ENCODE results near the gene ATXN1.

Gene ATXN1

GRCh38 chr6:16345449-16346330 is 415.6 kb downstream of the ATXN1 start:
- DNase-seq = no peak

DNA sequence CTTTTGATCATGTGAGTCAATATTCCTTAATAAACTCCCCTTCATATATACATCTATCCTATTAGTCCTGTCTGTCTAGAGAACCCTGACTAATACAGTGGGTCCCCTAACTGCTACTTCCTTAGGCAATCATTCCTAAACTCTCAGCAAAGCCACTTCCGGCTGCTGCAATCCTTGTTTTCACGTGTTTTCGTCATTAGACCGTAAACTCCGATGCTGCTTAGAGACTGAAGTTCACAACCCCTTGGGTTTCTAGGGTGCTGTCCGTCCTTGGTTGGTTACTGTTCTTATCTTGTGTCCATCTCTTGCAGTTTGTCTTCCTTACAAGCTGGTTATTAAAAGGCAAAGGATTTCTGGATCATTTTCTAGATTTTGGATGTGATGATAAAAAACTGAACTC is 416.5 kb downstream of the ATXN1 start:
- no peak for DNase-seq

GRCh38 chr6:16343593-16343992 is 417.7 kb downstream of the ATXN1 start:
- no peak for DNase-seq

DNA sequence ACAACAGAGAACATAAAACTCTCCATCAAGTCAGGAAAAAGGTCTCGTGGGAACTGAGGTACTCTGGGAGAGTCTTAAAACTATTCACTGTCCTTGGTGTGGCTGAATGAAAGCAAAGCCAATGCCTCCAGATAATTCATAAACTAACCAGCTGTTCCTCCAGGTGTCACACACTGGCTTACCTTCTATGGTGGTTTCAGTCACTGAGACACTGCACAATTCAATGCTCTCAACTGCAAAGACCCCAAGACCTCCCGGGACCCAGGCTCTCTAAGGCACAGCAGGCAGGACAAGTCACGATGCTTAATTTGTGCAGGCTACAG is 422.0 kb downstream of the ATXN1 start:
- no peak for DNase-seq

GRCh38 chr6:16338577-16339264 is 422.5 kb downstream of the ATXN1 start:
- no peak for DNase-seq

- DNase-seq = no peak
These were observed 423.8 kb downstream of the ATXN1 start for GRCh38 chr6:16337295-16337975.

DNA sequence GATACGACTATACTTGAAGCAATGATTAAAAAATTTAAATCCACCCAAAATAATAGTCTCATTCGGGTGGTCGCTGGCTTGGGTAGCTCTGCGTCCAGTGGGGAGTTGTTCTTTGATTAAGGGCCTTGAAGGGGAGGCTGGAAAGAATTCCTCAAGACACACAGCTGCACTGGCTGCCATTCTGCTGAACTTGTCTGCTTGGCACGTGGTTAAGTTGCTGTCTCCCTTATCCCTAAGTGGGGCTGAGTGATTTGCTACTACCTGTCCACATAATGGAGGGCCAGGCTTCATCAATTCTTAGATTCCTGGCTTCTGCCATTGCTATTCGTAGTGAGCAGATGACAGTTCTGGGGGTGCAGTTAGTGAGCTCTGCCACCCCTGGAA is 424.4 kb downstream of the ATXN1 start:
- no peak for DNase-seq

DNA sequence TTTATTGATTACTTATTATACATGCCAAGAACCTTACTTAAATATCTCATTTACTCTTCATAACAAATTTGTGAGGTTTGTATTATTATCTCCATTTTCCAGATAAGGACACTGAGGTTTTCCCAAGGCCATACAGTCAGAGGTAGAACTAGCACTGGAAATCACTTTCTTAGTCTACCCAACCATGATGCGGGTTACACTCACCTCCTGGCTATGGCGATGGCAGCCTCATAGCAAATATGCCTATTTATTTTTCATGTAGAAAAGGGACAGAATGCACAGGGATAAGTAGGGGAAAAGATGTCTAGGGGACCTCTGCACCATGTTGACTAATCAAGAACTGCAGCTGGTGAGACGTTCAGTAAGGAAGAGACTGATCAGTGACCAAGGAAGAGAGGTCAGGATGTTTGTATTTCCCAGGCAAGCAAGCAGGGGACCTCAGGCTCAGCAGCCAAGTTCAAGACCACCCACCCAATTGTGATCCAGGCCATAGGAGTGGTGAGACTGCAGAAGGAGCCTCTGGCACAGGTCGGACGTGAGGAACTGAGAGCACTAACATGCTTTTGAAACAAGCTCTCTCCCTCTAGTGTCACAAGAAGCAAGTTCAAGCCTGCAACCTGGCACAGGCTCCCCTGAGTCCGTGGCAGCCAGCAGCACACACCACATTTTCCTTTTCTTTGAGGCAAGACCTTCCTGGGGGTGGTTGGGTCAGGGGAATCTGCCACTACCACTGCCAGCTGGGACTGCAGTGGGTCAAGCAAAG is 425.0 kb downstream of the ATXN1 start:
- no peak for DNase-seq

- DNase-seq = no peak
These were observed 426.1 kb downstream of the ATXN1 start for GRCh38 chr6:16335176-16335575.

DNA sequence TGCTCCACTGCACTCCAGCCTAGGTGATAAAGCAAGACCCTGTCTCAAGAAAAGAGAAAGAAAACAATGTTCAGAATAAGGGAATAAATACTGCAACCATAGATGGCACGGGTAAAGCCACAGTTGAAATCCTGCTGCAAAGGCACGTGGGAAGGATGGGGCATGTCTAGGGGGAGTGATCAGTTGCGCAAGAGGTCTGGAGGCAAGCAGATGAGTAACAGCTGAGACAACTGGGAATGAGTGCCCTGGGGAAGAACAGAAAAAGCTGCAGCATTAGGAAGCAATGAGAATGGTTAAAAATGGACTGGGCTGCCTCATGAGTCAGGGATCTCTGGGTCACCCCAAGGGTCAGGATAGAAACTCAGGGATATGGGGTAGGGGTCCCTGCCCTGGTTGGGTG is 426.6 kb downstream of the ATXN1 start:
- DNase-seq = no peak

DNA sequence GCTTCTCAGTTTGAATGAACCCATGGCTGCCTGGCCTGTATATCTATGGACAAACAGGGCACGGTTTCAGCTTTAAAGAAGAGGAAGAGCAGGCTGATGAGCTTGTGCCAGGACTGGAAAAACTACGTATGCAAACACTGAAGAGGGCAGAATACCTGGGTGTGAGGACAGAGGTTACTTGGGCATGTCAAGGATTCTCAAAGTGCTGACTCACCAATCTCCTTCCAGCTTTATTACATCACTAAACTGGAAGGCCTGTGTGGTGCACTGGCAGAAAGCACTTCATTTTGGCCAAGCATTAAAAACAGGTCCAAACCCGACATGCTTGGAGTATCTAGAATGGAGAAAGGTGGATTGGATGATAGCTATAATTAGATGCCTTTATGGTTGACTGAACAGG is 427.7 kb downstream of the ATXN1 start:
- DNase-seq = no peak

- peak; percentile 77 for DNase-seq
These were observed 429.1 kb downstream of the ATXN1 start for GRCh38 chr6:16332175-16332542.

DNA sequence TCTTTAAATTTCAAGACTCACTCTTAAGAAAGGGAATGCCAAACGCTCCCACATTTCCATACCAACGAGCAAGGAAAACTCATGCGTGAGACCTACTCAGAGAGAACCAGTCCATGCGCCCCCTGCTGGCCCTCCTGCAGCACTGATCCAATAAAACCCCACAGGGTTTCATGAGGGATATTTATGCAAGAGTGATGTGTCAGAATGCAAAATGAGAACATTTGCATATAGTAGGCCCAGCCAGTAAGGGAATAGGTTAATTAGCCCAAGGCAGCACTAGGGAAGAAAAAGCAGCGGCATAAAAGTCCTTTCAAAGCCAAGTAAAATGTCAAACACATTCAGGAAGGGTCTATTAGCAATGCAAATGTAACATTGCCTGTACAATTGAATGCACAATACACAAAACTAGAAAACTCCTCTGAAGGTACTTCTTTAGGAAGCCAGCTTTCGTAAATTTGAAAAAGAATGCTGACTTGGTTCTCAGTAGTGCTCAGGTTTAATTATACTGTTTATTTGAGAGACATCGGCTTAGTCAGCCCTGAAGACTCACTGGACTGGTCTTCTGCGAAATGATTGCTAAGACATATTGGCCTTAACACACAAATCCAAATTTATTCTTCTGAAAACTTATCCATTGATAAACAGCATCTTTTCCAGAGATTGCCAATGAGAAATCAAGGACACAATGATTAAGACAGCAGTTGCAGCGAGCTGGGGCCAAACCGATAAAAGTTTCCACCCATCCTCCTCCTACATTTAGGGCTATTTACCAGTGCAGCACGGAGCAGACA is 429.7 kb downstream of the ATXN1 start:
- DNase-seq = peak; percentile 62

- DNase-seq = no peak
These were observed 432.0 kb downstream of the ATXN1 start for GRCh38 chr6:16329233-16329632.

- no peak for DNase-seq
These were observed 433.4 kb downstream of the ATXN1 start for GRCh38 chr6:16327777-16328325.

DNA sequence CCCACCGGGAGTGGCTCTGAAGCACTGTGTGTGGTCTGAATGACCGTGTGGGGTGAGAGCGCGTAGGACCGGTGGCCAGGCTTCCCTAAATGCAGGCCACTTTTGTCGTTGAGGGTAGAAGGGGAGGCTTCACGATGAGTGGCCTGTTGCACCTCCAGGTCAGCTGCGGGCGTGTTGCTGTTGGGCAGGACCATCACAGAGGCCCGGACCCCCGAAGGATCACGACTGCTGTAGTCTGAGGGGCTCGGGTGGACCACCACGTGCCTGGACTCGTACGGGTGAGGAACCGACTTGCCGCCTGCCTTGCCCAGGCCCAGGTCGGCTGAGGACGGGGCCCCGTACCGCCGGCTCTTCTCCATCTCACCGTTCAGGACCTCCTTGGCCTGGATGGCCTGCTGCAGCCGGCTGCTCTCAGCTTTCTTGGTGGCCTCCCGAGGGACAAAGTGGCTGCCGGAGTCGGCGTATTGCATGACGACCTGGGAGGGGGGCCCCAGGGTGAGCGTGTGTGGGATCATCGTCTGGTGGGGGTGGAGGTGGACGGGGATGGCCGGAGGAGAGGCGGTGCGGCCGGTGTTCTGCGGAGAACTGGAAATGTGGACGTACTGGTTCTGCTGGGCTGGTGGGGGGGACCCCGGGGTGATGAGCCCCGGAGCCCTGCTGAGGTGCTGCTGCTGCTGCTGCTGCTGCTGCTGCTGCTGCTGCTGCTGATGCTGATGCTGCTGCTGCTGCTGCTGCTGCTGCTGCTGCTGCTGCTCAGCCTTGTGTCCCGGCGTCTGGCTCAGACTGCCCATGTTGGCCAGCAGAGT is 434.1 kb downstream of the ATXN1 start:
- DNase-seq = no peak

DNA sequence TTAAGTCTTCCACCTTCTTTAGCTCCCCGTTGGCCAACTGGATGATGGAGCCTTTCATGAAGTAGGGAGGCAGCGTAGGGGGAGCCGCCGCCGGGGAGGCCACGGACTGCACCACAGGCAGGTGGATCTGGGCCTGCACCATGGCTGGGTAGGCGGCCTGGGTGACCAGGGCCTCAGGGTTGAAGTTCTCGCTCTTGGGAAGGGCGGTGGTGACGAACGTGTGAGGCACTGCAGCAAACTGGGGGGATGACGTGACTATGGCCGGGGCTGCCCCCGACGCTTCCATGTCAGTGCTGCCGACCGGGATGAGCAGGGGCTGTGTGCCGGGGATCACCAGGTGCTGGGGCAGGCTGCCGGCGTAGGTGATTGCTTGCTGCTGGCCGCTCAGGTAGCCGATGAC is 434.7 kb downstream of the ATXN1 start:
- no peak for DNase-seq

- no peak for DNase-seq
These were observed 436.5 kb downstream of the ATXN1 start for GRCh38 chr6:16324606-16325225.

DNA sequence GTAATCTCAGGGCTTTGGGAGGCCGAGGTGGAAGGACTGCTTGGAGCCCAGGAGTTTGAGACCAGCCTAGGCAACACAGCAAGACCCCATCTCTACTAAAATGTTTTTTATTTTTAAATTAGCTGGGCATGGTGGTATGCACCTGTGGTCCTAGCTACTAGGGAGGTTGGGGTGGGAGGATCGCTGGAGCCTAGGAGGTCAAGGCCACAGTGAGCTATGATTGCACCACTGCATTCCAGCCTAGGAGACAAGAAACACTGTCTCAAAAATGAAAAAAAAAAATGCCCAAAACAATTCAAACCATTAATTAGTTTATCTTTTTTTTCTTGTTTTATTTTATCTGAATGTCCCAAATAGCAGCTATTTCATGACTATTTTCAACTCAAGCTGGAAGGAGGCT is 437.1 kb downstream of the ATXN1 start:
- DNase-seq = no peak

GRCh38 chr6:16322666-16323312 is 438.5 kb downstream of the ATXN1 start:
- DNase-seq = peak; percentile 62
